ENCODE data around the gene LATS2.

DNA sequence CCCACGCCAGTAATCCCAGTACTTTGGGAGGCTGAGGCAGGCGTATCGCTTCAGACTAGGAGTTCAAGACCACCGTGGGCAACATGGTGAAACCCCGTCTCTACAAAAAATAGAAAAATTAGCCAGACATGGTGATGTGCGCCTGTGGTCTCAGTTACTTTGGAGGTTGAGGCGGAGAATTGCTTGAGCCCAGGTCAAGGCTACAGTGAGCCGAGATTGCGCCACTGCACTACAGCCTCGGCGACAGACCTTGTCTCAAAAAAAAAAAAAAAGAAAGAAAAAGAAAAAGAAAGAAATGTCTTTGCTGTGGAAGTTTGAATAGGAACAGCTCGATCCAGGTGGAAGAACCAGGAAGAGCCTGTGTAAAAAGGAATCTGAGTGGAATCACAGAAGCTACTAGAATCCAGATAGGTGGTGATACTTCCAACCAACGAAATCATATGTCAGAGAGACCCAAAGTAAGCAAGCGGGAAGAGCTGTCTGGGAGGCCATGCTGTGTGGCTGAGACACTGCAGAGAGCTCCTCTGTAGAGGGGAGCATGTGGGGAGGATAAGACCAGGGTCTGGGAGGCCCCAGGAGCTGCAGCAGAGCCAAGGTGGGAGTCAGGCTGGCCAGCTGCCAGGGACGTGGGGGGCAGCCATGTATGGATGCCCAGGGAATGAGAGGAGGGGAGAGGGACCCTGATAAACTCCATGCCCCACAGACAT lies 21.1 kb downstream of the LATS2 start:
- TF ChIP-seq ZNF565 (CRISPR knock-in tag; conservative IDR thresholded peaks at IDR 0.05; ENCODE audit: low read depth) (no peak), PPARA (CRISPR knock-in tag; IDR thresholded peaks at IDR 0.05; ENCODE audit: borderline replicate concordance) (no peak), ZC3H10 (CRISPR knock-in tag; IDR thresholded peaks at IDR 0.05) (no peak), ARNTL (CRISPR knock-in tag; IDR thresholded peaks at IDR 0.05; ENCODE audit: borderline replicate concordance, low read depth) (no peak), ZFP30 (CRISPR knock-in tag; IDR thresholded peaks at IDR 0.05) (no peak), GLIS3 (CRISPR knock-in tag; IDR thresholded peaks at IDR 0.05) (no peak), OSR1 (CRISPR knock-in tag; IDR thresholded peaks at IDR 0.05) (no peak), ISL1 (CRISPR knock-in tag; IDR thresholded peaks at IDR 0.05) (no peak)

Measured in SK-N-SH treated with all-trans-retinoic acid at 6 μM for 48 hours (cell line).